ENCODE measurements around the gene C1orf226.

DNA sequence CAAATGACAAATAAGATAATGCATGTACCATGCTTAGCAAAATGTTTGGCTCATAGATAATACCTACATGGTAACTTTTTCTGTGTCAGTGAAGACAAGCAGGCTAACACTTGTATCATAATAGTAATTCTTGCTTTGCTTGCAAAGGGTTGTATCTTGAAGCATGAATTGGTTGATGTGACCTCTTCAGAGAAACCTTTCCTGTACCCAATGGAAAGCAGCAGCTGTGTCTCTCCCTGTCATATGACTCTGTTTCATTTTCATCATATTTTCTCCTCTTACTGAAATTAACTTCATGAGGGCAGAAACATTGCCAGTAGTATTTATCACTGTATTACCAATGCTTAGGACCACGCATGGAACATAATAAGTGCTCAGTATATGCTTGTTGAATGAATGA is 26.0 kb downstream of the C1orf226 start:
- no peak for TF ChIP-seq RFX5 (IDR thresholded peaks at IDR 0.05; ENCODE audit: borderline replicate concordance, low read depth, low read length)
- TF ChIP-seq EGR1 (IDR thresholded peaks at IDR 0.05; ENCODE audit: borderline replicate concordance, low read depth, low read length) = no peak
- no peak for TF ChIP-seq POLR2A (IDR thresholded peaks at IDR 0.05; ENCODE audit: control extremely low read depth in 1 of 2, low read depth in 2 of 2, low read length in 2 of 2)
- TF ChIP-seq, protein P1, sequence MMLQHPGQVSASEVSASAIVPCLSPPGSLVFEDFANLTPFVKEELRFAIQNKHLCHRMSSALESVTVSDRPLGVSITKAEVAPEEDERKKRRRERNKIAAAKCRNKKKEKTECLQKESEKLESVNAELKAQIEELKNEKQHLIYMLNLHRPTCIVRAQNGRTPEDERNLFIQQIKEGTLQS (IDR thresholded peaks at IDR 0.05; ENCODE audit: insufficient read depth, low read depth, low read length) = no peak
- TF ChIP-seq, protein P2, sequence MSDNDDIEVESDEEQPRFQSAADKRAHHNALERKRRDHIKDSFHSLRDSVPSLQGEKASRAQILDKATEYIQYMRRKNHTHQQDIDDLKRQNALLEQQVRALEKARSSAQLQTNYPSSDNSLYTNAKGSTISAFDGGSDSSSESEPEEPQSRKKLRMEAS (IDR thresholded peaks at IDR 0.05) = no peak
- TF ChIP-seq BRCA1 (IDR thresholded peaks at IDR 0.05; ENCODE audit: low read depth, low read length) = no peak
- TF ChIP-seq POLR2AphosphoS5 (IDR thresholded peaks at IDR 0.05; ENCODE audit: low read depth, low read length) = no peak
- TF ChIP-seq BACH1 (IDR thresholded peaks at IDR 0.05; ENCODE audit: low read length) = no peak
- TF ChIP-seq JUN (IDR thresholded peaks at IDR 0.05; ENCODE audit: low read depth, low read length) = no peak
- TF ChIP-seq ZNF274 (IDR thresholded peaks at IDR 0.05; ENCODE audit: borderline replicate concordance, extremely low read depth, low read length) = no peak
- no peak for TF ChIP-seq EZH2 (IDR thresholded peaks at IDR 0.05; ENCODE audit: low read depth, low read length, severe bottlenecking)
- TF ChIP-seq, protein P3, sequence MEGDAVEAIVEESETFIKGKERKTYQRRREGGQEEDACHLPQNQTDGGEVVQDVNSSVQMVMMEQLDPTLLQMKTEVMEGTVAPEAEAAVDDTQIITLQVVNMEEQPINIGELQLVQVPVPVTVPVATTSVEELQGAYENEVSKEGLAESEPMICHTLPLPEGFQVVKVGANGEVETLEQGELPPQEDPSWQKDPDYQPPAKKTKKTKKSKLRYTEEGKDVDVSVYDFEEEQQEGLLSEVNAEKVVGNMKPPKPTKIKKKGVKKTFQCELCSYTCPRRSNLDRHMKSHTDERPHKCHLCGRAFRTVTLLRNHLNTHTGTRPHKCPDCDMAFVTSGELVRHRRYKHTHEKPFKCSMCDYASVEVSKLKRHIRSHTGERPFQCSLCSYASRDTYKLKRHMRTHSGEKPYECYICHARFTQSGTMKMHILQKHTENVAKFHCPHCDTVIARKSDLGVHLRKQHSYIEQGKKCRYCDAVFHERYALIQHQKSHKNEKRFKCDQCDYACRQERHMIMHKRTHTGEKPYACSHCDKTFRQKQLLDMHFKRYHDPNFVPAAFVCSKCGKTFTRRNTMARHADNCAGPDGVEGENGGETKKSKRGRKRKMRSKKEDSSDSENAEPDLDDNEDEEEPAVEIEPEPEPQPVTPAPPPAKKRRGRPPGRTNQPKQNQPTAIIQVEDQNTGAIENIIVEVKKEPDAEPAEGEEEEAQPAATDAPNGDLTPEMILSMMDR (IDR thresholded peaks at IDR 0.05; ENCODE audit: control extremely low read depth in 1 of 3, insufficient read depth in 1 of 3, low read depth in 1 of 3, low read length in 3 of 3) = no peak
- no peak for TF ChIP-seq JUND (IDR thresholded peaks at IDR 0.05; ENCODE audit: low read length)

All from H1 (cell line).